NCI-H82 (cell line): ENCODE measurements around the gene MANBA.
A peak's percentile ranks its signal among the peaks of the same experiment; 100 is the strongest.
"Not testable (repeated sequence)": the region's sequence is repeated elsewhere in the genome, so short reads cannot be mapped to it uniquely, and the experiment has no call there.

Experiments
- DNase-seq: peaks from one replicate; lab custom pipeline; 2025; lab: John Stamatoyannopoulos, UW

MANBA gene

DNA sequence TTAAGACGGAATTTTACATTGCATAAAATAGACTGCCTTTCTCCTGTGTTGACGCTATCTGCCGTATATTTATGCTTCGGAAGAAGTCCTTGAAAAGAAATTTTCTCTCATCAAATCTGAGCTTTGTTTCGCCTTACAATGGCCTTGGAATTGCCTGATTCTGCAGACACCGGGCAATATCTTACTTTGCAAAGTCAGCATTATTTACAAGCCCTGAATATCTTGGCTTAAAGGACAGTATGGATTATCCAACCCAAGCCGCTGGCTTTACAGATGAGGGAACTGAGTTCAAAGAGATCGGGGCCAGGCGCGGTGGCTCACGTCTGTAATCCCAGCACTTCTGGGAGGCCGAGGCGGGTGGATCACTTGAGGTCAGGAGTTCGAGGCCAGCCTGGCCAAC lies 1.1 kb upstream of the MANBA start:
- peak; percentile 52 for DNase-seq

DNA sequence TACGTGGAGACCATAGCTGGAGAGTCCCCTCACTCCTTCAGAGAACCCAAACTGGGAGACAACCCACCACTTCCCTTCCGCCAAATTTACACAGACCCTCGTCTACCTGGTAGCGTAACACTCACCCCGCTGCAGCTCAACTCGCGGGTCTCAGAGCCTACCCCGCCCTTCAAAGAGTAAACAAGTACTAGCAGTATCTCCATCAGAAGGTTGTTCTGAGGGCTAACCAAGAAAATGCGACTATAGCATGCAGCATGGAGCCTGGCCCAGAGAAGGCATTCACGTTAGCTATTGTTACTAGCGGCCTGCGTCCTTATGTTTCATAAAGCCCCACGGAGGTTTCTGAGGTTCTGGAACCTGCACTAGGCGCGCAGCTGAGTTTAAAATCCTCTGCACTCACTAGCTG lies 531 bp upstream of the MANBA start:
- DNase-seq: peak; percentile 67

DNA sequence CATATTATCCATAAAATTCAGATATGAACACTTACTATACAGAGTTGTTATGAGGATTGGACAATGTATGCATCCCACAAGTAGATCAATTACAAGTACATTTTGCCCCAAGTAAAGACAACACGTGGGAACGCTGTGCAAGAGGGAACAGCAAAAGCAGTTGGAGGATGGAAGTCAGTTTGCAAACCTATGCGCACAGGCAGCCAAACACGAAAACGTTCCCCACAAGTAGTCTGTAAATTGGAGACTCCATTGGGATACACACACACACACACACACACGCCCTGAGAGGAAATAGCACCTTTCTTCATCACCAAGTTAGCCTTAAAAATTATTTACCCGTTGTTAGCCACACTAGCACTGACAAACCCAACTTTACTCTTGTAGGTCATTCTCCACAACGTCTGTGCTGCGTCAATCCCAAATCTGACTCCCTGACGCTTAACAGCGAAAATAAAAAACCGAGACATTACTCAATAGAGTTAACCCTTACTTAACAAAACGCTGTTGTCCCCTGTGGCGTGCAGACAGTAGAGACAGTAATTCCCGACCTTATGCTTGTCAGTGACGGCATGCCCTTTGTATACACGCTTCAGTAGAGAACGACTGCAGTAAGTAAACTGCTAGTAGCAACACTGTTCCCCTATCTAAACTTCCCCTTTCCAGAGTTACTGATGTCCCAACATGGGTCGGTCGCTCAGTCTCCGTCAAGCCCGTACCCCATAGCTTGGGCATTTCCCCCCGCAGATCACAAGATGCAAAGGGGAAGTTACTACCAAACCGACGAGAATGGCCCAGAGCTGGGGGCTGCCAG lies 730 bp downstream of the MANBA start:
- peak; percentile 43 for DNase-seq

DNA sequence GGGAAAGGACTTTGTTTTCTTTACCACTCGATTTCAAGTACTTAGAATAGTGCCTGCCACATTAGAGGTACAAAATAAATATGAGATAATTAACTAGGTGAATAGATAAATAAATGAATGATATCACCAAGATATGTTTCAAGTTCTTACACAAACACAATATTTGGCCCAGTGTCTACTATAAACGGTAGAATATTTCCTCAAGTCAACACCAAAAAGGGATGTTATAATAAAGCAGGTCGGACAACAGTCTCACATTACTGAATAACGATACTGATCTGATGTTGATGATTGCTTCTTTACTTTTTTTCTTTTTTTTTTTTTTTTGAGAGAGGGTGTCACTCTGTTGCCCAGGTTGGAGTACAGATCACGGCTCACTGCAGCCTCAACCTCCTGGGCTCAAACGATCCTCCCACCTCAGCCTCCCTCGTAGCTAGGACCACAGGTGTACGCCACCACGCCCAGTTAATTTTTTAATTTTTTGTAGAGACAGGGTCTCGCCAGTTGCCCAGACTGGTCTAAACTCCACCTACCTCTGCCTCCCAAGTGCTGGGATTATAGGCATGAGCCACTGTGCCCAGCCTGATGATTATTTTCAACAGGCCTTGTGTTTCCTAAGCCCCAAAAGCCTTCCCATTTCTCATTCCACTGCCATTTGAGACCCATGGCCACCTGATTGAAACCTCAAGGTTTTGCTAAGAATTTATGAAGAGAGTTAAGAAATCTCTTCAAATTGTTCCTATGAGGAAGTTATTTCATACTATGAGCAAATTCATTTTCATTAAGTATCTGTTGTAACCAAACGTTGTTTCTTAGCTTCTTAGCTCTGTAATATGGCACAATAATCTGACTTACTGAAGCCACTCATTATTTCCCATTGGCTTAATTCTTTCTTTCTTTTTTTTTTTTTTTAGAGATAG lies 2.3 kb downstream of the MANBA start:
- no peak for DNase-seq

DNA sequence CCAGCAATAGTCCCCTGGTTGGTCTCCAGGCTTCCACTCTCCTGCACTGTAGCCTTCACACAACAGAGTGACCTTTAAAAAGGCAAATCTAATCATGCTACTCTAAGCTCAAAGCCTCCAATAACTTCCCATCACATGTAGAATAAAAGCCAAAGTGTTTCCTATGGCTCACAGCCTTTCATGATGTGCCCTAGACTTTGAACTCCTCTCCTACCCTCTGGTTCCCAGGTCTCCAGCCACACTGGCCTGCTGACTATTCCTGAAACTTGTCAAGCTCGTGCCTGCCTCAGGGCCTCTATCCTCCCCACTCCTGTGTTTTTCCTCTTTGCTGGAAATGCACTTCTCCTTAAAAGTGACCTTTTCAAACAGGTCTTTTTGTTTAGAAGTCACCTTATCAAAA lies 3.1 kb downstream of the MANBA start:
- no peak for DNase-seq

DNA sequence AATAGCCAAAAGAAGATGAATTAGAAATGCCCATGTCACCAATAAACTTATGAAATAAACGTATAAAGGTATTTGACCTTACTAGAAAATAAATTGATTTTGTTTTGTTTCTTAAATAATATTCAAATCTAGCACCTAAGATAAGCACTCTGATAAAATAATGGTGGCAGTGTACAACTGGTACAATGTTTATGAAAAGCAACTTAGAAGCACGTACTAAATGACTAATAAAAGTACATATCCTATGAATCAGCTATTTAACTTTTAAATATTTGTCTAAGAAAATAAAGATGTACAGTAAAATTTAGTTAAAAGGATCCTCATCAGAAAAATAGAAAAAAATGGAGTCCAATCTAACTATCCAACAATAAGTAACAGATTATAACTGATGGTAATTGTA lies 6.7 kb downstream of the MANBA start:
- no peak for DNase-seq

DNA sequence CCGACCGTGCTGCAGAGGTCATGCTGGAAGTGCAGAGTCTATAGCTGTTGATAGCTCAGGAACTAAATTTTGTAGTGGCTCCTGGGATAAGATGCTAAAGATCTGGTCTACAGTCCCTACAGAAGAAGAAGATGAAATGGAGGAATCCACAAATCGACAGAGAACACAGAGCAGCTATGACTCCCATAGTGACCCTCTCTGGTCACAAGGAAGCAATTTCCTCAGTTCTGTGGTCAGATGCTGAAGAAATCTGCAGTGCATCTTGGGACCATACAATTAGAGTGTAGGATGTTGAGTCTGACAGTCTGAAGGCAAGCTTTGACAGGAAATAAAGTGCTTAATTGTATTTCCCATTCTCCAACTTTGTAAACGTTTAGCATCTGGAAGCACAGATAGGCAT lies 8.8 kb downstream of the MANBA start:
- no peak for DNase-seq

DNA sequence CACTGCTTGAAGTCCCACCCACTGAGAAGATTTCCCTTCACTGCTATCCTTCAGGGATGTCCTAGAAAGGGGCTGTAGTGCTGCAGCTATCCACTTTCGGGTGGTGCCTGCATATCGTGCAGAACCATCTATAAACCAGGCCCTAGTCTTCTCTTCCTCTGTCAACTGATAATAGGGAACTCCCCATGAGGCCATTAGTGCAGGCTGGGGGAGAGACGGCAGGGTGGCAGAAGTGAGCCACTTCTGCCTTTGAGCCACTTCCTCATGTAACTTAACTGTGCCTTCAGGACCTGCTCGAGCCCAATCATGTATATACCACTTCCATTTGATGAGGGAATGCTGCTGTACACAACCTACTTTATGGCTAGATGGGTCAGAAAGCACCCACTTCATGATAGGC lies 17.4 kb downstream of the MANBA start:
- not testable (repeated sequence) for DNase-seq

DNA sequence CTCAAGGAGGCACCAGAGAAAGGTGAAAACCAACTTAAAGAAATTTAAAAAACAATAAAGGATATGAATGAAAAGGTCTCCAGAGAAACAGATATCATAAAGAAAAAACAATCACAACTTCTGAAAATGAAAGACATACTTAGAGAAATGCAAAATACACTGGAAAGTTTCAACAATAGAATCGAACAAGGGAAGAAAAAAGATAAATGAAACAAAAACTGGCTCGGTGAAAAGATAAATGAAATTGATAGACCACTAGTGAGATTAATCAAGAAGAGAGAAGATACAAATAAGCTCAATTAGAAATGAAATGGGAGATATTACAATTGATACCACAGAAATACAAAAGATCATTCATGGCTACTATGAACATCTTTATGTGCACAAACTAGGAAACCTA lies 22.0 kb downstream of the MANBA start:
- not testable (repeated sequence) for DNase-seq

DNA sequence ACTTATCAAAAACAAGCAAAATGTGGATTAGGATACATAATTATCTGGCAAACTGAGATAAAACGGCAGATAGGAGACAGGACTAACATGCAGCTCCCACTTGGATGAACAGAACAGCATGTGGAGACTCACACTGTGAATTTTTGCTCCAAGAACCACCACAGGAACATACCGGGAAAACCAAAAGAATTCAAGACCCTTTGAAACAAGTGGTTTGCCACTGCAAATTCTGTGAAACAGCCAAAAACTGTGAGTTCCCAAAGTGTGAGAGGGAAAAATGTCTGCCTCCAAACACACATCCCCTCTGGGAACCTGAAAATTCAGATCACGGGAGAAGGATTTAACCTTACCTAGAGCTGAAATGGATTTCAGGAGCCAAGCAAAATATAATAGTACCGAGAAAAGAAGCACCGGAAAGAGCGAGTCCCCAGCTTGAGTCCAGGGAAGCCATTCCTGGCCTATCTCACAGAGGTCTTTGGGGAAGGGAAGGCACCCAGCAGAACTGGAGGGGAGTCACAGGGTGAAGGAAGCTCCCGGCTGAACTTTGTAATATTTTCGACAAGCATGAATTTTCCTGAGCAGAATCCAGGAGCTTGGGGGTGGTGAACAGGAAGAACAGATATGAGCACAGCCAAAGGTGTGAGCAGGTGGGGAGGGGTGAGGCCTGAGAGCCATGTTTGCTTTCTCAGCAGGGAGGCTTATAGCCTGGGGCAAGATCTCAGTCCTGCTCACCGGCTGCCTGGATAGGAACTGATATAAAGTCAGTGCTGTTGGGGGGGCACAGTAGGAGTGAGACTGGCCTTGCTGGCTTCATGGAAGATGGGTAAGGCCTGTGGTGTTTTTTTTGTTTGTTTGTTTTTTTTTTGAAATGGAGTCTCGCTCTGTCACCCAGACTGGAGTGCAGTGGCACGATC lies 23.9 kb downstream of the MANBA start:
- no peak for DNase-seq

DNA sequence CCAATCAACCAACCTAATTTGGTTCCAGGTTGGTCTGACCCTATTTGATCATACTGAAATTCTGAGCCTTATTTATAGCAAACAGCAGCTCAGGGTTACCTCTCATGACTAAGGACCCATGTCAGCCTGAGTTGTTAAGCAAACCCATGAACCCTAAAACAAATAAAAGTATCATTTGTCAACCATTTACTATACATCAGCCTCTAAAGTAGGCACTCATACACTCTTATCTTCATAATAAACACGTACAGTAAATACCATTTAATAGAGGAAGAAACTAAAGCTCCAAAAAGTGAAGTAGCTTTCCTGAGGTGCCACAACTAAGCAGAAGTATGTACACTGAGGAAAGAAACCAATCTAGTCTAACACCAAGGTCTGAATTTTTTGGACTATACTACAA lies 25.2 kb downstream of the MANBA start:
- DNase-seq: no peak

DNA sequence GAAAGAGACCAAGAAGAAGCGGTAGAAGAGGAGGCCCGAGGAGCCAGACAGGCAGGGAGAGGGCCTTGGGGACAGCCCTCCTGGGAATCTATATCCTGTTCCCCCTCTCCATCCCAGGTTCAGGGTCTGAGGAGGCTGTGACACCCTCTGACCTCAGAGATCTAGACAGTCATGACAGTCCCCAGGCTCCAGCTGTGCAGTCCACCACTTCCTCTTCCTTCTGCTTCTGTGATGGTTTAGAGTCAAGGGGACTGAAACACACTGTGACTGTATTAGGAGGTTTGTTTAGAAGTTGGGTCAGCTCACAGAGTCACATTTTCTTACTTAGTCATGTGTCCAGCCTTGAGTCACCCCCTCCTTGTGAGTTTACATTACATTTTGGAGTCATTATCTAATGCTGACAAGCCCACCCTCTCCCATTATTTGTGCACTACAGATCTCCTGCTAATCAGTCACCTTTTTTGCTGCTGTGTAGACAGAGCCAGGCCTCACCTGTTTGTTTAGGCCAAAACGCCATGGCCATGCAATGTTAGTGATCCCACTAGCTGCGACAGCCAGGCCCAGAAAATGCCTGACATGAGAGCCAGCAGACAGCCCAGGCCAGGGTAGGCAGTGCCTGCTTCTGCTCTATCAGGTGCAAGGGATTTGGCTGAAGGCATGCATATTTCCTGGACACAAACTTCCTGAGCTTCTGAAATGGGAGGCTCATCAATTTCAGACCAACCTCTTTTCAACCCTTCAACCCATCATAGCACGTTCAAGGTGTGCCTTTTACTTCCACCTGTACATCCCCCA lies 26.0 kb downstream of the MANBA start:
- no peak for DNase-seq

DNA sequence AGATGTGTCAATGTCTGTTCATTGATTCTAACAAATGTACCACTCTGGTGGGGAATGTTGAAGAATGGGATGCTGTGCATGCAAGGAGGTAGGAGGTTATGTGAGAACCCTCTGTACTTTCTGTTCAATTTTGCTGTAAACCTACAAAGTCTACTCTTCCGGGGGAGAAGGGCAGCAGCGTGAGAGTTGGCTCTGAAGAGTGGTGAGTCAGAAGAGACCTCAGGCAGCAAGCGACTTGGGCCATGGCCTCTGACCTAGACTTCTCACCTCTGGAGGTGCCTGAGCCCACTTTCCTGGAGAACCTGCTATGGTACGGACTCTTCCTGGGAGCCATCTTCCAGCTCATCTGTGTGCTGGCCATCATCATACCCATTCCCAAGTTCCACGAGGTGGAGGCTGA lies 26.7 kb downstream of the MANBA start:
- no peak for DNase-seq

DNA sequence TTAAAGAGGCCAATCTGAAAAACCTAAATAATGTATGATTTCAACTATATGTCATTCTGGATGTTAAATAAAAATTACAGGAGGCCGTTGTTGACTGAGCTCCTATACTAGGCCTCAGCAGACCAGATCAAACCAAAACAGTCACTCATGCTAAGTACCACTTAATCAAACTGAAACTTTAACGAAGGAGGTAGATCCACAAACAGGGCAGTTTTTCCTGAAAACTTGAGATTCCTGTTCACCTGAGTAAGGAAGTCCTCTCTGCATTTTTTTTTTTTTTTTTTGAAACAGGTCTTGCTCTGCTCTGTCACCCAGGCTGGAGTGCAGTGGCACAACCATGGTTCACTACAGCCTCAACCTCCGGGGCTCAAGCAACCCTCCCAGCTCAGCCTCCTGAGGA lies 27.7 kb downstream of the MANBA start:
- no peak for DNase-seq

DNA sequence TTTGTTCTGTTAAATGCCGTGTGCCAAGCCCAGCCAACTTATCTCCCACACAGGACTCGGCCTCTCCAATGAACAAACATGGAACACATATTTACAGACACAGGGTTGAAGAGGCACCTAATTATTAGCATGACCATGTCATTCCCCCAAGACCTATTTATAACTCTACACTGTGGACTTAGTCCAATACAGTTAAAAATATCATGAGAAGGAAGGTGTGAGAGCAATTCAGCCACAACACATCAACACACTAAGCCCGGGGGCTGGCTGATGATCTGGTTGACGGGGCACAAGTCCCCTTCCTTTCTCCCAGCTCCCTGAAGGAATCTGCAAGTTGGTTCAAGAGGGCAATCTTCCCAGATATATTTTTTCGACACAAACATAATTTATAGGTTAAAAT lies 28.1 kb downstream of the MANBA start:
- DNase-seq: no peak

DNA sequence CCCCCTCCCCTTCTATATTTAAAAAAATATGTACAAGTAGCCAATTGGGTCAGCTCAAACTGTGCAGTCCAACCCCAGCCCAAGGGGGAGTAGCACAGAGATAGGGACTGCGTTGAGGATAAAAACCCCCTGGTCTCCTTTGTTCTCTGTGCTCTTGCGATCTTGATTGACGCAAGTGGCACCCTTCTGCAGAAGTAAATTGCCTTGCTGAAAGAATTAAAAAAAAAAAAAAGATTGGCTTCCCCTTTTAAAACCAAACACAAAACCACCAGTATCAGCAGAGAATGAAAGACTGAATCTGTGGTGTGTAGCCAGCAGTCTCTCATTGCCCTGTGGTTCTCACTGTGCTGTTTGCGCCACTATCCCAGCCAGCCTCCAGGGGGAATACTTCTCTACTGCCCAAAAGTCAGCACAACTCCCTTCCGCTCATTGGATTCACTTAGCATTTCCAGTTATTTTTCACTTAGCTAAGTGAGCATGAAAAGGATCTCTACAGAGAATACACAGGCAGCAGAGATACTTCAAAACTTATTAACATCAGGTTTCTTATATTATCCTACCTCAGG lies 29.7 kb downstream of the MANBA start:
- no peak for DNase-seq

DNA sequence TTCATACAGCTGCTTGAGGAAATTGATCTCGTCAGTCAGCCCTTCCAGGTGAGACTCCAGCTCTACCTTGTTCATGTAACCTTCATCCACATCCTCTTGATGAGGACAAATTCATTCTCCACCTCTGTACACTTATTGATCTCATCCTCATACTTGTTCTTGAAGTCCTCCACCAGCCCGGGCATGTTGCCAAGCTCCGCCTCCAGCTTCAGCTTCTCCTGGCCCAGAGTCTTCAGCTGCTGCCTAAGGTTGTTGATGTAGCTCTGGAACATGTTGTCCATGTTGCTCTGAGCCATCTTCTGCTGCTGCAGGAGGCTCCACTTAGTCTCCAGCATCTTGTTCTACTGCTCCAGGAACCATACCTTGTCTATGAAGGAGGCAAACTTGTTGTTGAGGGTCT lies 31.3 kb downstream of the MANBA start:
- DNase-seq: not testable (repeated sequence)

DNA sequence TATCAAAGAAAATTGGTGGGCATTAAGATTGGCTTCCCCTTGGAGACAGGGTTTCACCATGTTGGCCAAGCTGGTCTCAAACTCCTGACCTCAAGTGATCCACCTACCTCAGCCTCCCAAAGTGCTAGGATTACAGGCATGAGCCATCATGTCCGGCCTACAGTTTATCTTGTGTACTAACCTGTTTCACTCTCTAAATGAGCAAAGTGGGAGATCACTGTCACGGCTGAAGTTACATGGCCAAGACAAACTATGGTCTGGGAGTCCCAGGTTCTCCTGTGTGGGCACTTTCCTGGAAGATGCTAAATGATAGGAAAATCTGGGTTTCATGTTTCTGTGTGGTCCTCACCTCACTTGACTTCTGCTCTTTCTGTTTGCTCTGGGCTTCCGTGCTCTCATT lies 33.8 kb downstream of the MANBA start:
- not testable (repeated sequence) for DNase-seq

DNA sequence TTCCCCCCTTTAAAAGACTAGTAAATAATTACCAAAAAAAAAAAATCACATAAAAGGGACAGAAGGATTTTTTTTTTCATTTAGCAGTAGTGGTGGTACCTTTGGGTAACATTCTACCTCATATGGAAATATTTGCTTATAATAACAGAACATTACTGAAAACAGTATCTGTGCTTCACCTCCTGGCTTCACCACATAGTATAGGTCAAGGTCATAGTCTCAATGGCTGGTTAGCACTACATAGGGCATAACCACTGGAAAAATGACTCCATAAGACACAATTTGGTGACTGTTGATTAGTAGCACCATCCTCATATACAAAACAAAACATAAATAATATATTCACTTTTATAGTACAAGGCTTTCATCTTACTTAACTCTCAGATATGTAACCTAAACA lies 34.7 kb downstream of the MANBA start:
- no peak for DNase-seq

DNA sequence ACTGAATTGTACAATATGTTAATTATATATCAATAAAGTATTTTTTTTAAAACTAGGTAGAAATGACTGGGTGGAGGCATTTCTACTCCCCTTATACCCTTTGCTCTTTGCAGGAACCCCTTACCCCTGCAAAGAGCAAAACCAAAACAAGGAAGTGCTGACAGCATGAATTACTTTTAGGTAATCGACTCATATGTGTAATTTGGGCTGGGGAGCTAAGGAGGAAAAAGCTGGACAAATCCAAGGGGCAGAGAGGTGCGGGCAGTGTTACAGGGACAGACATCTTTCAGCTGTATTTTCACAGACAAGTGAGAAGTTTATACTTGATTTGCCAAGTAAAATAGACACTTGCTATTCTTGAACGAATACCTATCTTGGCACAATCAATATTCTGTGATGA lies 35.5 kb downstream of the MANBA start:
- DNase-seq: no peak

DNA sequence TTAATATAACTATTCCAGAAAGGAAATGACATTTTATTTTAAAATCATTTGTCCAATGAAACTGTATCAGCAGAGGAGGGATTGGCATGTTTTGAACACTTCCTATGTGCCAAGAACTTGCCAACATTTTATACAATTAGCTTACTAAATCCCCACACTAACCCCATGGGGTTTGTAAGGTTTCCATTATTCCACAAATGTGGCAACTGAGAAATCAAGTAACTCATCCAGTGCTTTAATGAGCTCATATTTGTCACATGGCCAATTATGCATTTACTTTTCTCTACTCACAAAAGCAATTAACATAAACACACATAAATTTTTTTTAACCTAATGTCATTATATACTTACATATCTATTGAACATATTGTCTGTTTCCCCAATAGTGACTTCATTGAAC lies 37.3 kb downstream of the MANBA start:
- DNase-seq: no peak
